Thoracic aorta (tissue), 2 donors: ENCODE measurements around the gene UMPS. TPM values are rescaled to one million over a fixed set of nuclear protein-coding genes. Genes with fewer than 3 reads are reported as not detected.
"Not testable (repeated sequence)": the region's sequence is repeated elsewhere in the genome, so short reads cannot be mapped to it uniquely, and the experiment has no call there.

Source experiments
- ATAC-seq: fragments of 150-250 bp; one replicate; pipeline ENCODE4 v1.8.0; 2017; ENCODE audit warnings: low read depth; ENCODE audit not compliant: insufficient number of reproducible peaks, low FRiP score
- DNase-seq: peaks from one replicate; pipeline ENCODE4 v3.0.0-alpha.2; 2020; ENCODE audit warnings: low spot score
- H3K27ac ChIP-seq, 2 donors: fragments of 200-600 bp; sonication (generic); 1 replicate in 1 of 2; 2 replicates in 1 of 2; pipeline ENCODE4 v1.5.1; 2016; ENCODE audit warnings: mild to moderate bottlenecking in 2 of 2, moderate library complexity in 2 of 2
- H3K27me3 ChIP-seq: fragments of 200-600 bp; sonication (generic); replicated peaks from 2 replicates; pipeline ENCODE4 v1.6.0; 2016; ENCODE audit warnings: mild to moderate bottlenecking; ENCODE audit not compliant: insufficient read depth
- H3K36me3 ChIP-seq: fragments of 200-600 bp; sonication (generic); one replicate; pipeline ENCODE4 v1.5.1; 2016
- H3K4me1 ChIP-seq, 2 donors: fragments of 200-600 bp; sonication (generic); 1 replicate in 1 of 2; 2 replicates in 1 of 2; pipeline versions ENCODE4 v1.5.1 to v1.6.0; 2016; ENCODE audit warnings: low read depth in 2 of 2, mild to moderate bottlenecking in 1 of 2; ENCODE audit not compliant: control insufficient read depth in 1 of 2
- H3K4me3 ChIP-seq: fragments of 200-600 bp; sonication (generic); 2 replicates; pipeline ENCODE4 v1.5.1; 2016; ENCODE audit warnings: mild to moderate bottlenecking
- H3K9me3 ChIP-seq: fragments of 200-600 bp; sonication (generic); 2 replicates; pipeline ENCODE4 v1.5.1; 2016
- total RNA-seq, 2 donors: library from RNA; depleted of rRNA; stranded (reverse); fragments of >200 nt; gene quantifications; one replicate each; pipeline versions ENCODE4 v1.1.0 to v1.2.3, GENCODE V29; 2016
- TF ChIP-seq, protein P1 (sequence below): fragments of 200-600 bp; sonication (generic); IDR thresholded peaks from one replicate; pipeline ENCODE4 v1.5.1; 2019; ENCODE audit warnings: antibody characterized with exemption

The UMPS gene
- total RNA-seq, 2 donors from 2014 or later: 20.8 to 29.6 TPM

DNA sequence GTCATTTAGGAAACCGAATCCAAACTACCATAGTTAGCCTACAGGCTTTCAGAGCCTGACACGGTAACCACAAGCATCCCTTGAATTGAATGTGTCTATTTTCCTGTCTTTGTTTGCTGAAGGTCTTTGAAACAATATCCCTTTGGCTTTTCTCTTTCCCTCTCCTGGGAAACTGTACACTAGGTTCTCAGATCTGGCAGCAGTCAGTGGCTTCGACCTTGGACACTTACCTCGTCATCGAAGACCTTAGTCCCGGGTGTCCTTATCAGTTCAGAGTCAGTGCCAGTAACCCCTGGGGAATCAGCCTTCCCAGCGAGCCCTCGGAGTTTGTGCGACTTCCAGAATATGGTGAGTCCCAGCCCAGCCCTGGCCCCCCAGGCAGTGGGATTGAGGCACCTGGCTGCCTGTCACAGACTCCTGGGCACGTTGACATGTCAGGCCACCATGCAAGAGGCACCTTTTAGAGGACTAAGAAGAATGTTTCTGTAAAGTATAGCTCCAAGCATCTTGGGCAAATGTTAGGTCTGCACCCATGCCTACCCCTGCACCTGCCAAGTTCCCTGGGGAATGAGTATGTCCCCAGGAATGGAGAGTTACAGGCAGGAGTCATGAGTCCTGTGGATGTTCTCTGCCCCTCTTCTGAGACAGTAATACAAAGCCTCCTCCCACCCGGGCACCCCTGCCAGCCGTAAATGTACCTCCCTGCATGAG lies 30.4 kb upstream of the UMPS start:
- DNase-seq: no peak
- Histone ChIP-seq H3K4me1 (peaks cover 0 to 4% of the 10 kb centered on the region in 2 donors), H3K27ac (no peak overlapping the region), H3K4me3 (no peak overlapping the region), H3K27me3 (no peaks in the 10 kb centered on the region), H3K9me3 (no peaks in the 10 kb centered on the region), H3K36me3 (peaks cover 12% of the 10 kb centered on the region)
- ATAC-seq: no peak
- TF ChIP-seq, protein P1, sequence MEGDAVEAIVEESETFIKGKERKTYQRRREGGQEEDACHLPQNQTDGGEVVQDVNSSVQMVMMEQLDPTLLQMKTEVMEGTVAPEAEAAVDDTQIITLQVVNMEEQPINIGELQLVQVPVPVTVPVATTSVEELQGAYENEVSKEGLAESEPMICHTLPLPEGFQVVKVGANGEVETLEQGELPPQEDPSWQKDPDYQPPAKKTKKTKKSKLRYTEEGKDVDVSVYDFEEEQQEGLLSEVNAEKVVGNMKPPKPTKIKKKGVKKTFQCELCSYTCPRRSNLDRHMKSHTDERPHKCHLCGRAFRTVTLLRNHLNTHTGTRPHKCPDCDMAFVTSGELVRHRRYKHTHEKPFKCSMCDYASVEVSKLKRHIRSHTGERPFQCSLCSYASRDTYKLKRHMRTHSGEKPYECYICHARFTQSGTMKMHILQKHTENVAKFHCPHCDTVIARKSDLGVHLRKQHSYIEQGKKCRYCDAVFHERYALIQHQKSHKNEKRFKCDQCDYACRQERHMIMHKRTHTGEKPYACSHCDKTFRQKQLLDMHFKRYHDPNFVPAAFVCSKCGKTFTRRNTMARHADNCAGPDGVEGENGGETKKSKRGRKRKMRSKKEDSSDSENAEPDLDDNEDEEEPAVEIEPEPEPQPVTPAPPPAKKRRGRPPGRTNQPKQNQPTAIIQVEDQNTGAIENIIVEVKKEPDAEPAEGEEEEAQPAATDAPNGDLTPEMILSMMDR: no peak

DNA sequence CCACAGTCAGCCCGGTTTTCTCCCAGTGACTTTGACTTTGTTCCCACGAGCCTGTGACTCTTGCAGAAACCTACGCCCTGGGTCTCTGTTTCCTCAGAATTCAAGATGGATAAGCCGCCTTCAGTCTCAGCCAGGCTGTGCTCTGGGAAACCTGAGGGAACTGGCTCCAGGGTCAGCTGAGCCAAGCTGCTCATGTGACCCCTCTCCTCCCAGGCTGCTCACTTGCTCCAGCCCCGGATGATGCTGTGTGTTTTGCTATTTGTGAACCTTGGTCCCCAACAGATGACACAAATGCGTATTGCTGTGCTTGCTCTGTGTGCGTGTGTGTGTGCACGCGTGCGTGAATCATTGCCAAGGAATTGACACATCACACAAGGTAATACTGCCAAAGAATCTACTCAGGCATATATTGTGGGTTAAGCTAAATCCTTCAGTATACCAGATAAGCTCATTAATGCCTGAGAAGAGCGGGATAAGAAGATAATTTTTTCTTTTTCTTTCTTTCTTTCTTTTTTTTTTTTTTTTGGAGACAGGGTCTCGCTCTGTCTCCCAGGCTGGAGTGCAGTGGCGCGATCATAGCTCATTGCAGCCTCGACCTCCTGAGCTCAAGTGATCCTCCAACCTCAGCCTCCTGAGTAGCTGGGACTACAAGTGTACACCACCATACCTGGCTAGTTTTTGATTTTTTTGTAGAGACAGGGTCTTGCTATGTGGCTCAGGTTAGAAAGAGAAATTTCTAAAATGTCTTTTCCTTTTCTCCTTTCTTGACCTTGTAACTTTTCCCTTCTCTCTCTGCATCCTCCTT lies 29.2 kb upstream of the UMPS start:
- DNase-seq (no peak), ATAC-seq (no peak)
- Histone ChIP-seq H3K27ac (no peak overlapping the region), H3K9me3 (no peaks in the 10 kb centered on the region), H3K4me3 (no peak overlapping the region), H3K4me1 (peaks cover 0 to 4% of the 10 kb centered on the region in 2 donors), H3K27me3 (no peaks in the 10 kb centered on the region), H3K36me3 (peaks cover 14% of the 10 kb centered on the region)
- TF ChIP-seq, protein P1: no peak

DNA sequence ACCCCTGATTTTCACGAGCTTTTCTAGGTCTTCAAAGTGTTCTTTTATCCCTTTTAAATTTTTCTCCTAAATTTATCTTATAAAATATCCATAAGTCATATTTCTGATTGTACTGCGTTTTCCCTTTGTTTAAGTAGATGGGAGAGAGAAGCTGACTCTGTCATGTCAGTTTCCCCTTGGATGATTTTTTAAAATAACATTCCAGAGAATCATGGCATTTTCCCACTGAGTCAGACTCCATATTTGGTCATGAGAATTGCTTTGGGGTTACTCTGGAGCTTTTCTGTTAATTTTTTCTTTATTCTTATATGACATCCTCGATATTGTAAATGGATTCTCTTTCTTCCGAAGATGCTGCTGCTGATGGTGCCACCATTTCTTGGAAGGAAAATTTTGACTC lies 28.6 kb upstream of the UMPS start:
- no peak overlapping the region for H3K4me3 ChIP-seq
- TF ChIP-seq, protein P1: no peak
- DNase-seq (no peak), ATAC-seq (no peak)
- H3K4me1 ChIP-seq: peaks cover 0 to 4% of the 10 kb centered on the region in 2 donors
- no peaks in the 10 kb centered on the region for H3K9me3 ChIP-seq
- H3K27me3 ChIP-seq: no peaks in the 10 kb centered on the region
- peaks cover 14% of the 10 kb centered on the region for H3K36me3 ChIP-seq
- no peak overlapping the region for H3K27ac ChIP-seq

DNA sequence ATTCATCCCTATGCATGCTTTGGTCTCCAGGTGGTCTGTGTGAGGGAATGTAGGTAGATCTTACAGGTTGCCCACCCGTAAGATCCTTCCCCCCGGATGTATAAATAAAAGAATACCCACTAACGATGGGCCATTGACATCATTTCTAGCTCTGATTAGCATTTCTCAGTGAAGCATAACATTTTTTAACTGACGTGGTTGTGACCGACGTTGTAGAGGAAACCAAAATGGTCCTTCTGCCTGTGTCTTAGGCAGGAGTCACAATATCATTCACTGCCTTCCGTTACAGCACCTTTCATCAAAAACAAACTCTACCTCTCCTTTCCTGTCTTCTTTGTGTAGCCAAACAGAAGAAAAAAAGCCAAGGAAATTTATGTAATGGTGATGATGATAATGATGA lies 27.3 kb upstream of the UMPS start:
- ATAC-seq: no peak
- H3K9me3 ChIP-seq: no peaks in the 10 kb centered on the region
- H3K27ac ChIP-seq: no peak overlapping the region
- no peak for DNase-seq
- no peak overlapping the region for H3K4me3 ChIP-seq
- H3K27me3 ChIP-seq: no peaks in the 10 kb centered on the region
- H3K4me1 ChIP-seq: peaks cover 0 to 4% of the 10 kb centered on the region in 2 donors
- TF ChIP-seq, protein P1: no peak
- H3K36me3 ChIP-seq: peaks cover 14% of the 10 kb centered on the region

DNA sequence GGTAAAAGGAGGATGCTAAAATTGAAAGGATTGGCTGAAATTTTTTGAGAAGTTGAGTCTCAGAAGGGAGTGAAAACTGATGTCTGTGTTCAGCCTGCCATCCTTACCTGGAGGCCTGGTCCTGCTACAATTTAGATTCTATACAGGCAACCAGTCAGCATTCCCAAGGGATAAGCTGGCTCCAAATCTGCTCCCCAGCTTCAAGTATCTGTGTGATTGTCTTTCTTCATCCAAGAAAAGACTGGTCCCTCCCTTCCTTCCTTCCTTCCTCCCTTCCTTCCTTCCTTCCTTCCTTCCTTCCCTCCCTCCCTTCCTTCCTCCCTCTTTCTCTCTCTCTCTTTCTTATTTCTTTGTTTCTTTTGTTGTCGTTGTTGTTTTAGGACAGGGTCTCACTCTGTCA lies 24.7 kb upstream of the UMPS start:
- TF ChIP-seq, protein P1: no peak
- Histone ChIP-seq H3K36me3 (peaks cover 6% of the 10 kb centered on the region), H3K9me3 (no peaks in the 10 kb centered on the region), H3K4me3 (no peak overlapping the region), H3K27ac (no peak overlapping the region), H3K4me1 (peaks cover 0 to 4% of the 10 kb centered on the region in 2 donors), H3K27me3 (no peaks in the 10 kb centered on the region)
- ATAC-seq (no peak), DNase-seq (no peak)

DNA sequence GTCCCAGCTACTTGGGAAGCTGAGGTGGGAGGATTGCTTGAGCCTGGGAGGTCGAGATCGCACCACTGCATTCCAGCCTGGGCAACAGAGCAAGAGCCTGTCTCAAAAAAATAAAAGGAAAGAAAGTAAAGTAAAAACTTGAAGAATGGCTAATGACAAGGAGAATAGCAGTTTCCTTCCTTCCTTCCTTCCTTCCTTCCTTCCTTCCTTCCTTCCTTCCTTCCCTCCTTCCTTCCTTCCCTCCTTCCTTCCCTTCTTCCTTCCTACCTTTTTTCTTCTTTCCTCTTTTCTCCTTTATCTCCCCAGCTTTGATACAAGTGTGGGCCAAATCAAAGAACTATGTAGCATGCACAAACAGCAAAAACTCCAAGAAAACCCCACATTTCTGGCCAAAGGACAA lies 23.0 kb upstream of the UMPS start:
- not testable (repeated sequence) for H3K36me3 ChIP-seq, H3K4me3 ChIP-seq, H3K9me3 ChIP-seq, DNase-seq, H3K4me1 ChIP-seq, H3K27ac ChIP-seq, H3K27me3 ChIP-seq, ATAC-seq
